ENCODE measurements around the gene CORIN.

The CORIN gene

GRCh38 chr4:47690611-47691010 is 147.3 kb downstream of the CORIN start:
- DNase-seq (ENCODE audit: low read depth): no peak

- peak; percentile 33 for DNase-seq (ENCODE audit: low read depth)
Observed at GRCh38 chr4:47686294-47686872, 151.5 kb downstream of the CORIN start.

GRCh38 chr4:47675806-47676205 is 162.1 kb downstream of the CORIN start:
- no peak for DNase-seq (ENCODE audit: low read depth)

- no peak for DNase-seq (ENCODE audit: low read depth)
Observed at GRCh38 chr4:47674144-47674543, 163.7 kb downstream of the CORIN start.

GRCh38 chr4:47672696-47673095 is 165.2 kb downstream of the CORIN start:
- no peak for DNase-seq (ENCODE audit: low read depth)

GRCh38 chr4:47669946-47670345 is 167.9 kb downstream of the CORIN start:
- DNase-seq (ENCODE audit: low read depth): no peak

GRCh38 chr4:47668810-47669408 is 169.0 kb downstream of the CORIN start:
- no peak for DNase-seq (ENCODE audit: low read depth)

- DNase-seq (ENCODE audit: low read depth): no peak
Observed at GRCh38 chr4:47668256-47668655, 169.6 kb downstream of the CORIN start.

GRCh38 chr4:47667552-47667951 is 170.3 kb downstream of the CORIN start:
- DNase-seq (ENCODE audit: low read depth): no peak

- no peak for DNase-seq (ENCODE audit: low read depth)
Observed at GRCh38 chr4:47664051-47664826, 173.6 kb downstream of the CORIN start.

GRCh38 chr4:47662975-47663374 is 174.9 kb downstream of the CORIN start:
- DNase-seq (ENCODE audit: low read depth): no peak

- DNase-seq (ENCODE audit: low read depth): no peak
Observed at GRCh38 chr4:47661741-47662140, 176.1 kb downstream of the CORIN start.

GRCh38 chr4:47659342-47659741 is 178.5 kb downstream of the CORIN start:
- DNase-seq (ENCODE audit: low read depth): no peak

- DNase-seq (ENCODE audit: low read depth): no peak
Observed at GRCh38 chr4:47654972-47655693, 182.7 kb downstream of the CORIN start.

- DNase-seq (ENCODE audit: low read depth): no peak
Observed at GRCh38 chr4:47652092-47652491, 185.8 kb downstream of the CORIN start.

GRCh38 chr4:47651231-47651630 is 186.6 kb downstream of the CORIN start:
- DNase-seq (ENCODE audit: low read depth): no peak

GRCh38 chr4:47650584-47651130 is 187.2 kb downstream of the CORIN start:
- DNase-seq (ENCODE audit: low read depth): no peak

- DNase-seq (ENCODE audit: low read depth): no peak
Observed at GRCh38 chr4:47647544-47647943, 190.3 kb downstream of the CORIN start.

- DNase-seq (ENCODE audit: low read depth): no peak
Observed at GRCh38 chr4:47647029-47647428, 190.8 kb downstream of the CORIN start.

- no peak for DNase-seq (ENCODE audit: low read depth)
Observed at GRCh38 chr4:47646372-47646771, 191.5 kb downstream of the CORIN start.

GRCh38 chr4:47643845-47644244 is 194.0 kb downstream of the CORIN start:
- DNase-seq (ENCODE audit: low read depth): no peak

GRCh38 chr4:47642985-47643760 is 194.7 kb downstream of the CORIN start:
- DNase-seq (ENCODE audit: low read depth): no peak
